K562 (cell line): ENCODE measurements around the gene CD79A. TPM values are rescaled to one million over a fixed set of nuclear protein-coding genes. Genes with fewer than 3 reads are reported as not detected.

Experiments
- CBFA2T2 ChIP-seq: fragments of 450-650 bp; conservative IDR thresholded peaks from 2 replicates; pipeline ENCODE4 v1.6.1; 2017; ENCODE audit warnings: mild to moderate bottlenecking
- CCNT2 ChIP-seq: IDR thresholded peaks from 2 replicates; pipeline ENCODE4 v1.6.1; 2011; ENCODE audit warnings: borderline replicate concordance, low read depth, mild to moderate bottlenecking, moderate library complexity, mixed read lengths, low read length; ENCODE audit not compliant: insufficient read length; ENCODE audit errors: extremely low read depth
- KDM2B ChIP-seq: fragments of 250-450 bp; sonication (Bioruptor Pico); IDR thresholded peaks from 2 replicates; pipeline ENCODE4 v1.8.0; 2021; ENCODE audit warnings: mild to moderate bottlenecking, moderate library complexity
- LCOR ChIP-seq: sonication (generic); formaldehyde crosslinking; IDR thresholded peaks from 2 replicates; pipeline ENCODE4 v1.8.0; 2022; ENCODE audit warnings: mild to moderate bottlenecking, missing genetic modification reagents
- MAFF ChIP-seq: IDR thresholded peaks from 2 replicates; pipeline ENCODE4 v1.6.1; 2012; ENCODE audit warnings: low read length, improper control_type of control experiment
- MTF1 ChIP-seq: fragments of 250-450 bp; sonication (Bioruptor Pico); IDR thresholded peaks from 2 replicates; pipeline ENCODE4 v1.9.0; 2021; ENCODE audit warnings: moderate library complexity, mild to moderate bottlenecking, inconsistent platforms, borderline replicate concordance
- NCOA2 ChIP-seq, 2 experiments: fragments of 450-650 bp; IDR thresholded peaks; 2 replicates each; pipeline ENCODE4 v1.6.1; 2018; ENCODE audit warnings: mild to moderate bottlenecking in 2 of 2, moderate library complexity in 1 of 2; ENCODE audit not compliant: partially characterized antibody in 2 of 2
- RBM17 ChIP-seq: fragments of 200-400 bp; formaldehyde crosslinking; IDR thresholded peaks from 2 replicates; pipeline ENCODE4 v1.6.1; 2017; ENCODE audit warnings: low read depth, mild to moderate bottlenecking, low read length, borderline replicate concordance
- RNF219 ChIP-seq: fragments of 250-450 bp; sonication (Bioruptor Pico); IDR thresholded peaks from 2 replicates; pipeline ENCODE4 v1.5.0; 2022; ENCODE audit warnings: mild to moderate bottlenecking
- SAFB2 ChIP-seq: fragments of 200-400 bp; formaldehyde crosslinking; IDR thresholded peaks from 2 replicates; pipeline ENCODE4 v1.6.1; 2018; ENCODE audit warnings: borderline replicate concordance, low read length, low read depth, moderate library complexity; ENCODE audit not compliant: severe bottlenecking
- SMARCA5 ChIP-seq: fragments of 450-650 bp; IDR thresholded peaks from 2 replicates; pipeline ENCODE4 v1.6.1; 2016
- U2AF2 ChIP-seq: fragments of 200-400 bp; formaldehyde crosslinking; optimal IDR thresholded peaks from 2 replicates; pipeline ENCODE3; 2017; ENCODE audit warnings: low read depth, mild to moderate bottlenecking, low read length
- ZNF324 ChIP-seq: fragments of 250-450 bp; sonication (Bioruptor Pico); IDR thresholded peaks from 2 replicates; pipeline ENCODE4 v1.4.0; 2020; ENCODE audit warnings: mild to moderate bottlenecking
- ZZZ3 ChIP-seq: fragments of 450-650 bp; IDR thresholded peaks from 2 replicates; pipeline ENCODE4 v1.6.1; 2016; ENCODE audit warnings: antibody characterized with exemption, mild to moderate bottlenecking, moderate library complexity
- polyA plus RNA-seq, 8 experiments: library from polyadenylated mRNA; depleted of rRNA in 4 of 8; stranded (reverse) in 5 of 8; unstranded in 3 of 8; fragments of >200 nt; fragmentation: Nextera tagmentation in 2 of 8; fragmentation: Illumina TruSeq in 1 of 8; extraction: Ambion mirVana in 2 of 8; extraction: Trizol in 1 of 8; gene quantifications; 2 replicates each; pipeline versions ENCODE4 v1.2.1 to v1.2.3, GENCODE V29; 2011 to 2014; ENCODE audit warnings: inconsistent platforms in 1 of 8, missing spikeins in 1 of 8
- total RNA-seq, 7 experiments: library from RNA; depleted of rRNA in 6 of 7; stranded (reverse); fragments of >200 nt in 6 of 7; fragmentation: Illumina TruSeq in 2 of 7; extraction: Trizol in 2 of 7; gene quantifications; 2 replicates each; pipeline versions ENCODE4 v1.2.1 to v1.2.3, GENCODE V29; 2011 to 2021; ENCODE audit warnings: low replicate concordance in 1 of 7
- TF ChIP-seq, protein P1 (sequence below): fragments of 450-650 bp; formaldehyde crosslinking; IDR thresholded peaks from 2 replicates; pipeline ENCODE4 v1.4.0; 2022; ENCODE audit warnings: missing genetic modification characterization
- TF ChIP-seq, protein P2 (sequence below): fragments of 250-450 bp; sonication (Bioruptor Pico); IDR thresholded peaks from 2 replicates; pipeline ENCODE4 v1.5.0; 2021; ENCODE audit warnings: mild to moderate bottlenecking, borderline replicate concordance
- TF ChIP-seq, protein P3 (sequence below): sonication (generic); formaldehyde crosslinking; IDR thresholded peaks from 2 replicates; pipeline ENCODE4 v1.8.1; 2023; ENCODE audit warnings: mild to moderate bottlenecking, missing genetic modification reagents

CD79A gene
- total and polyA plus RNA-seq, 9 of the 15 experiments (the other 6 are each of a cell fraction or from before 2014, with no cell fraction given): 0.04 to 0.72 (median 0.17) TPM; not detected in 3

GRCh38 chr19:41859618-41860418 lies 17.3 kb upstream of the CD79A start, which contains the start of gene RPS19 (continued):
- TF ChIP-seq, protein P1, sequence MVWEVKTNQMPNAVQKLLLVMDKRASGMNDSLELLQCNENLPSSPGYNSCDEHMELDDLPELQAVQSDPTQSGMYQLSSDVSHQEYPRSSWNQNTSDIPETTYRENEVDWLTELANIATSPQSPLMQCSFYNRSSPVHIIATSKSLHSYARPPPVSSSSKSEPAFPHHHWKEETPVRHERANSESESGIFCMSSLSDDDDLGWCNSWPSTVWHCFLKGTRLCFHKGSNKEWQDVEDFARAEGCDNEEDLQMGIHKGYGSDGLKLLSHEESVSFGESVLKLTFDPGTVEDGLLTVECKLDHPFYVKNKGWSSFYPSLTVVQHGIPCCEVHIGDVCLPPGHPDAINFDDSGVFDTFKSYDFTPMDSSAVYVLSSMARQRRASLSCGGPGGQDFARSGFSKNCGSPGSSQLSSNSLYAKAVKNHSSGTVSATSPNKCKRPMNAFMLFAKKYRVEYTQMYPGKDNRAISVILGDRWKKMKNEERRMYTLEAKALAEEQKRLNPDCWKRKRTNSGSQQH (CRISPR knock-in tag): peak; percentile 86; the same call in 1 of the 2 replicates
- TF ChIP-seq KDM2B (CRISPR knock-in tag): no peak
- no peak for TF ChIP-seq SAFB2
- TF ChIP-seq, protein P2, sequence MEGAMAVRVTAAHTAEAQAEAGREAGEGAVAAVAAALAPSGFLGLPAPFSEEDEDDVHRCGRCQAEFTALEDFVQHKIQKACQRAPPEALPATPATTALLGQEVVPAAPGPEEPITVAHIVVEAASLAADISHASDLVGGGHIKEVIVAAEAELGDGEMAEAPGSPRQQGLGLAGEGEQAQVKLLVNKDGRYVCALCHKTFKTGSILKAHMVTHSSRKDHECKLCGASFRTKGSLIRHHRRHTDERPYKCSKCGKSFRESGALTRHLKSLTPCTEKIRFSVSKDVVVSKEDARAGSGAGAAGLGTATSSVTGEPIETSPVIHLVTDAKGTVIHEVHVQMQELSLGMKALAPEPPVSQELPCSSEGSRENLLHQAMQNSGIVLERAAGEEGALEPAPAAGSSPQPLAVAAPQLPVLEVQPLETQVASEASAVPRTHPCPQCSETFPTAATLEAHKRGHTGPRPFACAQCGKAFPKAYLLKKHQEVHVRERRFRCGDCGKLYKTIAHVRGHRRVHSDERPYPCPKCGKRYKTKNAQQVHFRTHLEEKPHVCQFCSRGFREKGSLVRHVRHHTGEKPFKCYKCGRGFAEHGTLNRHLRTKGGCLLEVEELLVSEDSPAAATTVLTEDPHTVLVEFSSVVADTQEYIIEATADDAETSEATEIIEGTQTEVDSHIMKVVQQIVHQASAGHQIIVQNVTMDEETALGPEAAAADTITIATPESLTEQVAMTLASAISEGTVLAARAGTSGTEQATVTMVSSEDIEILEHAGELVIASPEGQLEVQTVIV (CRISPR knock-in tag): no peak
- TF ChIP-seq MAFF: peak; percentile 79; the same call in 1 of the 2 replicates
- no peak for TF ChIP-seq RNF219 (CRISPR knock-in tag)
- no peak for TF ChIP-seq MTF1 (CRISPR knock-in tag)
- no peak for TF ChIP-seq U2AF2
- no peak for TF ChIP-seq ZNF324 (CRISPR knock-in tag)
- TF ChIP-seq, protein P3, sequence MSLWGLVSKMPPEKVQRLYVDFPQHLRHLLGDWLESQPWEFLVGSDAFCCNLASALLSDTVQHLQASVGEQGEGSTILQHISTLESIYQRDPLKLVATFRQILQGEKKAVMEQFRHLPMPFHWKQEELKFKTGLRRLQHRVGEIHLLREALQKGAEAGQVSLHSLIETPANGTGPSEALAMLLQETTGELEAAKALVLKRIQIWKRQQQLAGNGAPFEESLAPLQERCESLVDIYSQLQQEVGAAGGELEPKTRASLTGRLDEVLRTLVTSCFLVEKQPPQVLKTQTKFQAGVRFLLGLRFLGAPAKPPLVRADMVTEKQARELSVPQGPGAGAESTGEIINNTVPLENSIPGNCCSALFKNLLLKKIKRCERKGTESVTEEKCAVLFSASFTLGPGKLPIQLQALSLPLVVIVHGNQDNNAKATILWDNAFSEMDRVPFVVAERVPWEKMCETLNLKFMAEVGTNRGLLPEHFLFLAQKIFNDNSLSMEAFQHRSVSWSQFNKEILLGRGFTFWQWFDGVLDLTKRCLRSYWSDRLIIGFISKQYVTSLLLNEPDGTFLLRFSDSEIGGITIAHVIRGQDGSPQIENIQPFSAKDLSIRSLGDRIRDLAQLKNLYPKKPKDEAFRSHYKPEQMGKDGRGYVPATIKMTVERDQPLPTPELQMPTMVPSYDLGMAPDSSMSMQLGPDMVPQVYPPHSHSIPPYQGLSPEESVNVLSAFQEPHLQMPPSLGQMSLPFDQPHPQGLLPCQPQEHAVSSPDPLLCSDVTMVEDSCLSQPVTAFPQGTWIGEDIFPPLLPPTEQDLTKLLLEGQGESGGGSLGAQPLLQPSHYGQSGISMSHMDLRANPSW (CRISPR knock-in tag): peak; percentile 85; the same call in 1 of the 2 replicates
- TF ChIP-seq CBFA2T2: no peak
- TF ChIP-seq LCOR (CRISPR knock-in tag): peak; percentile 58
- no peak for TF ChIP-seq RBM17
- peak; percentile 78; the same call in 1 of the 2 replicates for TF ChIP-seq ZZZ3
- TF ChIP-seq SMARCA5: peak; percentile 91
- TF ChIP-seq NCOA2 (IDR thresholded peaks at IDR 0.05; ENCODE audit: partially characterized antibody in 2 of 2): no peak
- peak; percentile 43 for TF ChIP-seq CCNT2
